Measurements from ENCODE around the gene SYNJ2.
"Not testable (repeated sequence)": the region's sequence is repeated elsewhere in the genome, so short reads cannot be mapped to it uniquely, and the experiment has no call there.

SYNJ2 gene

DNA sequence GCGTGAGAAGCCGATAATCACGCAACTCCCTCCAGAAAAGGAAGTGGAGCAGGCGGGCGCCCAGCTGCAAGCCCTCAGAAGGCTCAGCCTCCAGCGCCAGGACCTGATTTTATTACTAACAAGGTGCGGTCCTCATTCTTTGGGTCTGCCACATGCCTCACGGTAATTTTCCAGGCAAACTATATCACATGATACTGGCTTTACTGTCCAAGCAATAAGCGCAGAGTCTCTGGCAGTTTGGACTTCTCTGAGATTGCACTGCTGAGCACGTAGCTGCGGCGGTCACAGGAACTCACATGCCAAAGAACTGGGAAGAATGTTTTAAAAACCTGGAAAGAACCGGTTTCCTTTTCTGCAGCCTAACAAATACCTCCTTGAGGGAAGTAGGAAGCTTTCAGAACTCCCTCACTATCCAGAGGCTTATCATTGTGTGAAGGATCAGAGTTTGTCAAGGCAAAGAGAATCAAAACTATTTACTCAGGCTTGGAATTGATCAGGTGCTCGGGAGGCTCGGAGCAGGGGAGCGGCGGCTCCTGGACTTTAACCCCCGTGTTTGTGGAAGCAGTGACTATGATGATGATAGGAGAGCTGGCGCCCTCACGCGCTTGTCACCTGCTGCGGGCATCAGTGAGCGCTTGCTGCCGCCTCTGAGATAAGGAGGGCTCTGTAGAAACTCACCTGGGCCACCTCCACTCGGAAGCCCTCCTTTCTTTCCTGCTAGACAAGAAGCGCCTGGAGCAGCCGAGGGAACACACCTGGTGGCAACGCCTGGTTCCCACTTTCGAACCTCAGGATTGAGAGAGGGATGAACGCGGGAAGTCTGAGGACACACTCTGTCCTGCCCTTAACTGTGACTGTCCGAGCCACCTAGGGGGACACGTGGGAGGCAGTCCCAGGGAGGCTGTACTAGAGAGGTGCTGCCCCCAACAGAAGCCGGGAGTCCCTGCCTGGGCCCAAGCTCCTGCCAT lies 27.2 kb upstream of the SYNJ2 start:
- in situ Hi-C loops (cut with MboI; ENCODE audit: low sequenced_read_pairs) = no loop called here

DNA sequence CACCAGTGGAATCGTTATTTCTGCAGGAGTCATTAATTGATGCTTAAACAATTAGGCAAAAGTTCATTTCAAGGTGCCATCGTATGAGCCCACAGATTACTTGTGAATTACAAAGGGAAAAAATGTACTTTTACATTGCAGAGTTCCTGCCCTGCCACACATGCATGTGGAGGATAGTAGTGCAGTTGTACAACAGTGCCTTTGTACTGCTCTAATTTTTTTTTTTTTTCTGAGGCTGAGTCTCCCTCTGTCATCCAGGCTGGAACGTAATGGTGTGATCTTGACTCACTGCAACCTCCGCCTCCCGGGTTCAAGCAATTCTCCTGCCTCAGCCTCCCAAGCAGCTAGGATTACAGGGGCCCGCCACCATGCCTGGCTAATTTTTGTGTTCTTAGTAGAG lies 26.0 kb upstream of the SYNJ2 start:
- in situ Hi-C loops (cut with MboI; ENCODE audit: low sequenced_read_pairs) = no loop called here

DNA sequence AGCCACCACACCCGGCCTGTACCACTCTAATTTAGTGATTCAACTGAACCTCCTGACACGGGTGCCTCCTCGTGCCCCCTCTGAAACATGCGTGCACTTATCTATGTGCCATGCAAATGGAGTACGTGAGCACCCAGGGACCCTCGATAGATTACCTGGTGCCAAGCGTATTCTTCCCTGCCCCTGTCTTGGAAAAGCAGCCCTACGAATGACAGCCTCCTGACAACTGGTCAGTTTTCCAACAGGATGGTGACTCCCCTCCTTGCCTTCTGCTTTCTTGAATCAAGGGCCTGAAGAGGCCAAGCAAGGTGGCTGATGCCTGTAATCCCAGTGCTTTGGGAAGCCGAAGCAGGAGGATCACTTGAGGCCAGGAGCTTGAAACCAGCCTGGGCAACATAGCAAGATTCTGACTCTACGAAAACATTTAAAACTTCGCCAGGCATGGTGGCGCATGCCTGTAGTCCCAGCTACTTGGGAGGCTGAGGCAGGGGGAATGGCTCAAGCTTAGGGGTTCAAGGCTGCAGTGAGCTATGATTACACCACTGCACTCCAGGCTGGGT lies 25.4 kb upstream of the SYNJ2 start:
- in situ Hi-C loops (cut with MboI; ENCODE audit: low sequenced_read_pairs) = no loop called here

DNA sequence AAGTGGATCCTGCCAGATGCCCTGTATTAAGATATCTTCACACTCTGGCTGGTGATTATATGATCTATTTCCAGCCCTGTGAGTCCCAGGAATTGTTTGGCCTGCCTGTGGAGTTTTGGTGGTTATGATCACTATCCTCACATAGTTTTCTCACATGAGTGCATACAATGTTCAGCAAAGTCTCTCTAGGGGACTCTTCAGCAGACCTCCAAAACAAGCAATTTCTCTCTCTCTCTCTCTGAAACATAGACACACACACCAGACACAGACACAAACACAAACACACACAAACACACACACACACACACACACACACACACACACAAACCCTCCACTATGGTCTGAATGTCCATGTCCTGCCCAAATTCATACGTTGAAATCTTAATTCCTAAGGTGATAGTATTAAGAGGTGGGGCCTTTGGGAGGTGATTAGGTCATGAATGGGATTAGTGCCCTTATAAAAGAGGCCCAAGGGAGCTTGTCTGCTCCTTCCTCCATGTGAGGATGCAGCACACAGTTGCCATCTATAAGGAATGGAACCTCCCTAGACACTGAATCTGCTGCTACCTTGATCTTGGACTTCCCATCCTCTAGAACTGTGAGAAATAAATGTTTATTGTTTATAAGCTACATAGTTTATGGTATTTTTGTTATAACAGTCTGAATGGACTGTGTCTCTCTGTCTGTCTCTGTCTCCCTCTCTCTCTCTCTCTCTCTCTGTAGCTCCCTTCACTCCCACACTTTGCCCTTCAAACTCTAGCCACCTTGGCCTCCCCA lies 22.0 kb upstream of the SYNJ2 start:
- in situ Hi-C loops (cut with MboI; ENCODE audit: low sequenced_read_pairs) = no loop called here

DNA sequence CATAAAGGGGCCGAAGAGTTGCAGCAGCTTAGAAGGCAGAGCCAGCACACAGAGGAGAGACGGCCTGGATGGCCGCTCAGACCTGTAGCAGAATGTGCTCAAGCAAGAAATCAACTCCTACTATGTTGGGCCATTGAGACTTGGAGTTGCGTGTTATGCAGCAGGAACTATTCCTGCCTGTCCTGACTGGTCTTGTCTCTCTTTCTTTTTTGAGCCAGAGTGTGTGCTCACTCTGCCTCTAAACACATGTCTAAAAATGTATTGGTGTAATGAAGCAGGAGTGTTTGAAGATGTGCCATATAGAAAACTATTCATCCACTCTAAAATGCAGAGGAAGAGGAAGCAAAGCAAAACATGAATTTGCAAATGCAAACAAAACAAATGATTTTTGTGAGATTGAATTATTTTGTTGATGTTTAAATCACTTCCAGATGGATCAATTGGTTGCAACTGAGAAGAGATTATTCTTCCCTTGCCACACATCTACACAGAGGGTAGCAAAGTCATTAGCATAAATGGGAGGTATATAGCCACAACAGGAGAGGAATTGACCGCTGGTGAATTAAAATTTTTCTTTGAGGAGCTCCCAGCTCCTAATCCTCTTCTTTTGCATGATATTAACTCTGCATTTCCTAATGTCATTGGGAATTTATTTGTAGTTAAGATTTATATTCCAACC lies 20.4 kb upstream of the SYNJ2 start:
- in situ Hi-C loops (cut with MboI; ENCODE audit: low sequenced_read_pairs) = no loop called here

DNA sequence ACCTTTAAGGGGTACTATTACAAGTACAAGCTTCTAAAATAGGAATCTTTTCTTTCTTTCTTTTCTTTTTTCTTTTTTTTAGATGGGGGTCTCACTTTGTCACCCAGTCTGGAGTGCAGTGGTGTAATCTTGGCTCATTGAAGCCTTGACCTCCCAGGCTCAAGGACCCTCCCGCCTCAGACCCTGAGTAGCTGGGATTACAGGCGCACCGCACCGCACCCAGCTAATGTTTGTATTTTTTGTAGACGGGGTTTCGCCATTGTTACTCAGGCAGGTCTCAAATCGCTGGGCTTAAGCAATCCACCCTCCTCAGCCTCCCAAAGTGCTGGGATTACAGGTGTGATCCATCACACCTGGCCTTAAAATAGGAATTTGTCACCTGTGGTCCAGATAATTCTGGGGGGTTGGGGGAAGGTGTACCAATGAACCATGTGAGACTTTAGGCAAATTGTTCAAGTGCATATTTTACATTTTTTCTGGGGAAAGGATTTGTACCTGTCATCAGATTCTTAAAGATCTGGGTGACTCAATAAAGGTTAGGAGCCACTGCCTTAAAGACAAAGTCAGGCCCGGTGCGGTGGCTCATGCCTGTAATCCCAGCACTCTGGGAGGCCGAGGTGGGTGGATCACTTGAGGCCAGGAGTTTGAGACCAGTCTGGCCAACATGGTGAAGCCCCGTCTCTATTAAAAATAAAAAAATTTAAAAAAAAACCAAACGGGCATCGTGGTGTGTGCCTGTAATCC lies 19.7 kb upstream of the SYNJ2 start:
- in situ Hi-C loops (cut with MboI; ENCODE audit: low sequenced_read_pairs) = no loop called here

DNA sequence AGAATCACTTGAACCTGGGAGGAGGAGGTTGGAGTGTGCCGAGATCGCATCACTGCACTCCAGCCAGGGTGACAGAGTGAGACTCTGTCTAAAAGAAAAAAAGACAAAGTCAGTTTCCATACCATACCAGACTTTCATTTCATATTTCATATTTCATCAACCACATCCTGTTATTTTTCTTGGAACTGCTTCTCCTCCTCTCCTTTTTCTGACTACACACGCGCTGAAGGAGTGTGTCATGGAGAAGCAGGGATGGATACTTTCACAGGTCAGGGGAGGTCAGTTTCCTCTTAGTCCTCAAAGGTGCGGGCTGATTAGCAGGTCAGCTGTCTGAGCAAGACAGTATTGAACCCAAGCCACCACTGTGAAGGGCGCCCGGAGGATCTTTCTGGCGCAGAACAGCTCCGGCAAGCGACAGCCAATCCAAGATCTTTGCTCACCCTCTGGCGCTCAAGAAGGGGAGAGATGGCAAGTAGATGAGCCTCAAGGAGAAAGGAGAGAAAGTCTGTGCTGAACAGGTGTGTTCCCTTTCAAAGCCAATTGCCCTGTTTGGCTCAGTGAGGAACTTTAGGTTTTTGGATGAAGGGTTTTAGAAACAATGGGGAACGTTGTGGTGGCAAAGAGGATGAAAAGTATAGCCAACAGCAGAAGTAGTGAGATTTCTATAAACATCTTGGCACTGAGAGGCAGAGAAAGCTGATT lies 18.9 kb upstream of the SYNJ2 start:
- in situ Hi-C loops (cut with MboI; ENCODE audit: low sequenced_read_pairs) = no loop called here

DNA sequence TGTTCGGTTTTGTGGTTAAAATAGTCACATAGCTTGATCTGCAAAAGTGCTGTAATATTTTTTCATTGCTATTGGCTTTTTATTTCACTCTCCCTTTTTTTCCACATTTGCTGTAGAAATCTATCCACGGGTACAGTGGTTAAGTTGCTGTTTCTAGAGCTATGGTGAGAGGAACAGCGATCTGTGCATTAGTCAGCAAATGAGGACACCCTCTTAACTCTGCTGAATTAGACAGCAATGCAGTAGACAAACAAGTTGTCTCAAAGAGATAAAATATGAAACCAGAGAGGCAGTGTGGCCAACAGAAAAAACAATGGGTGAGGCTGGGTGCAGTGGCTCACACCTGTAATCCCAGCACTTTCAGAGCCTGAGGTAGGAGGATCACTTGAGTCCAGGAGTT lies 17.6 kb upstream of the SYNJ2 start:
- in situ Hi-C loops (cut with MboI; ENCODE audit: low sequenced_read_pairs) = no loop called here

DNA sequence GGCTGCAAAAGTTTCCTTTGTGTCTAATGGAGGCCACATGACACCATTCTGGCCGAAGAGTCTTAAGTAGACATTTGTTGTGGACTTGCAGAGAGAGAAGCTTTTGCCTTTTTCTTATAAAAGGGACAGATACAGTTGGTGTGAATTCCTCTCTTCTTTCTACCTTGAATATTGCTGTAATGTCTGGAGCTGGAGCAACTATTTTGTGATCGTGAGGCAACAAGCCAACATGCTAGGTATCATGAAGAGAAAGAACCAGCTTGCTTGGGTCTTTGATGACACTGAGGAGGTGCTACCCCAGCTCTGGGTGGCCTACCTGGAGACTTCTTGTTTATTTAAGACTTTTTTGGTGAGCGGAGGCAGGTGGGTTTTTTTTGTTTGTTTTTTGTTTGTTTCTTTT lies 16.3 kb upstream of the SYNJ2 start:
- in situ Hi-C loops (cut with MboI; ENCODE audit: low sequenced_read_pairs) = no loop called here

DNA sequence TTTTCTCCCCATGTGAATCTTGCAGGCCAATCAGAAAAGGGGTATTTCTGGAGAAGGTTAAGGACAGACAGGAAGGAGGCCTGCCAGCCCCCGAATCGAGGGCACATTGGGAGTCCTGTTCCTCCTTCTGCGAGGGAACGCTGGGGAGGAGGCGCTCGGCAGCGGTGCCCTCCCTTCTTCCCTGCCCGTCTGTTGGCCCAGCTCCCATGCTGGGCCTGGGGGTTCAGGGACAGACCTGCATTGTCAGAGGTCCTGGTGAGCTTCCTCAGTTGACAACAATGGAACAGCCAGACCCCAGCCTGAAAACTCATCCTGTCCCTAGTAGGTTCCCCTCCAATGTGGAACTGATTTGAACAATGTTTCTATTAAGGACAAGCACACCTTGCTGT lies 15.1 kb upstream of the SYNJ2 start:
- in situ Hi-C loops (cut with MboI; ENCODE audit: low sequenced_read_pairs) = no loop called here

DNA sequence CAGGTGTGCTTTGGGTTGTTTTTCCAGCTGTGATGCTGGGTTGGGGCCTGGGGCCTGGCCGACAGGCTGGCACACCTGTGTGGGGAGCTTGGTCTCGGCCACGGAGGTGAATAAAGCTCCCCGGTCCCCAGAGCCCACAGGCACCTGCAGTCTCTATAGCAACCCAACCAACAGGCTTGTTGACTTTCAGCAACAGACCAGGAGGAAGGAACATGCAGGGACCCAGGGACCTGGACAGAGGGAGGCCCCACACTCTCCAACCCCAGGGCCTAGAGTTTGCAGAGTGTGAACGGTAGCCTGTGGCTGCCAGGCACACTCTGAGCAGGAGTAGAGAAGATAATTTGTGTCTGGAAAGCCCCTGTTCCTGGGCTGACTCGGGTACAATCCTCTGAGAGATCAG lies 14.6 kb upstream of the SYNJ2 start:
- in situ Hi-C loops (cut with MboI; ENCODE audit: low sequenced_read_pairs) = no loop called here

DNA sequence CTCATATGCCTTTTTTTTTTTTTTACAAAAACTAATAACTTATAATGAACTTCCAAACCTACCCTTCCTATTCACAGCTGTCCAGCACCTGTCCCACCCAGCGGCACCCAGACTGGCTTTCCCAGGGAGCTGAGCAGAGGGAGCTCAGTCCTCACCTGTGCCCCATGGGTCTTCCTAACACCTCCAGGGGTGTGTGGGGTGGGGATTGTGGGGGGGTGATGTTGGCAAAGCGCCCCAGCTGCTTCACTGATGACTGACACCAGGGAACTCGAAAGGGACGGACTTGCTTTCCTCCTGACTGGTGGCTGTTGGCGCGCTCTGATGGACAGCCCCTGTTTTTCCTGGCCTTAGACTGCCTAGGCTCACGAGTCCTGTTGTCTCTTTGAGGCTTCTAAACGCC lies 14.2 kb upstream of the SYNJ2 start:
- in situ Hi-C loops (cut with MboI; ENCODE audit: low sequenced_read_pairs) = no loop called here

DNA sequence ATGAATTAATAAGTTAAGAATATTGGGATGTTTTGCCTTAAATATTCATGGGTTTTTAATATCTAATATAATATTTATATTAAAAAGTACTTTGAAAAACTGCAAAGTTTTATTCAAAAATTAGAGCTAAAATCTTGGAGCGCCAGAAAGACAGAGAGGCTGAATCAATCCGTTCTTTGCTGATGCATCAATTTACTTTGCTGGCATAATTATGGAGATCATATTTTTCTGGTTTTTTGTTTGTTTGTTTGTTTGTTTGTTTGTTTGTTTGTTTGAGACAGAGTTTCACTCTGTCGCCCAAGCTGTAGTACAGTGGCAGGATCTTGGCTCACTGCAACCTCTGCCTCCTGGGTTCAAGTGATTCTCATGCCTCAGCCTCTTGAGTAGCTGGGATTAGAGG lies 9.5 kb upstream of the SYNJ2 start:
- in situ Hi-C loops (cut with MboI; ENCODE audit: low sequenced_read_pairs) = not testable (repeated sequence)

DNA sequence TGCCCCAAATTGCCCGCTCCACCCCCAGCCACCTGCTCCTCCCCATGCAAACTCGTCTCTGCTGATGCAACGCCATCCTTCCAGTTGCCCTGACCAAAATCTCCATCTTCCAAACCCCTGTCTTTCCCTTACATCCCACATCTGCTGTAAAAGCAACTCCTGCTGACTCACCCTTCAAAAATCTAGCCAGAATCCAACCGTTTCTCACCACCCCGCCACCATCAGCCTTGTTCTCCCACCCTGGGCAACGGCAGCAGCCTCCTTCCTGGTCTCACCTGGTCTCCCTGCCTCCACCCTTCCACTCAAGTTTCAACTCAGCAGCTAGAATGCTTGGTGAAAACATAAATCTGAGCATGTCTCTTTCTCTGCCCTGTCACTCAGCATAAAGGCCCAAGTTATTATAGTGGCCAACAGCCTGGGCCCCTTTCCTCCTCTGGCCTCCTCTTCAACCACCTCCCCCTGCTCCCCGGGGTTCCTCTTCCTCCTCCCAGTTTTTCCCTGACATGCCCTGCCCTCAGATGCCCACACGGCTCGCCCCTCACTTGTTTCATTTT lies 7.2 kb upstream of the SYNJ2 start:
- in situ Hi-C loops (cut with MboI; ENCODE audit: low sequenced_read_pairs) = no loop called here

DNA sequence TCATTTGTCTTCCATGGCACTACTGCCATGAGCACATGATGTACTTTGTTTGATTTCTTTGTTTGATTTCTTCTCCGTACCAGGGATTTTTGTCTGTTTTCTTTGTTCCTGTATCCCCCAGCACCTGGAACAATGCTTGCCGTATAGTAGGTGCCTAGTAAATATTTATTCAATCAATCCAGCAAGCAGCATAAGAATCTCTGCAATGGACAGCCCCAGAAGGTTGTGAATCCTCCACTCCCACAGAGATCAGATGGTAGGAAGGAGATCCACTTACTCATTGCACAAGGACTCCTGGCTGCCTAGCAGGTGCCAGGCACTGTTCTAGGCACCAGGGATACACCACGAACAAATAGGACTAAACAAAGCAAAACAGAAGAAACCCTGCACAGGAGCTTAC lies 6.7 kb upstream of the SYNJ2 start:
- in situ Hi-C loops (cut with MboI; ENCODE audit: low sequenced_read_pairs) = no loop called here

DNA sequence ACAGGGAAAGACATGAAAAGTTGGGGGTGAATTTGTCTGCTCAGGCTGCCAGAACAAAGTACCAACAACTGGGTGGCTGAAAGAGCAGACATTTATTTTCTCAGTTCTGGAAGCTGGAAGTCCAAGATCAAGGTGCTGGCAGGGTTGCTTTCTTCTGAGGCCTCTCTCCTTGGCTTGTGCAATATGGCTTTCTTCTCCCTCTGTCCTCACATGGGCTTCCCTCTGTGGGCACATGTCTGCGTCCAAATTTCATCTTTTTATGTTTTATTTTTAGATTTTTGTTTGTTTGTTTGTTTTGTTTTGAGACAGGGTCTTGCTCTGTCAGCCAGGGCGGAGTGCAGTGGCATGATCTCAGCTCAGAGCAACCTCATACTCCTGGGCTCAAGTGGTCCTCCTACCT lies 6.2 kb upstream of the SYNJ2 start:
- in situ Hi-C loops (cut with MboI; ENCODE audit: low sequenced_read_pairs) = no loop called here

DNA sequence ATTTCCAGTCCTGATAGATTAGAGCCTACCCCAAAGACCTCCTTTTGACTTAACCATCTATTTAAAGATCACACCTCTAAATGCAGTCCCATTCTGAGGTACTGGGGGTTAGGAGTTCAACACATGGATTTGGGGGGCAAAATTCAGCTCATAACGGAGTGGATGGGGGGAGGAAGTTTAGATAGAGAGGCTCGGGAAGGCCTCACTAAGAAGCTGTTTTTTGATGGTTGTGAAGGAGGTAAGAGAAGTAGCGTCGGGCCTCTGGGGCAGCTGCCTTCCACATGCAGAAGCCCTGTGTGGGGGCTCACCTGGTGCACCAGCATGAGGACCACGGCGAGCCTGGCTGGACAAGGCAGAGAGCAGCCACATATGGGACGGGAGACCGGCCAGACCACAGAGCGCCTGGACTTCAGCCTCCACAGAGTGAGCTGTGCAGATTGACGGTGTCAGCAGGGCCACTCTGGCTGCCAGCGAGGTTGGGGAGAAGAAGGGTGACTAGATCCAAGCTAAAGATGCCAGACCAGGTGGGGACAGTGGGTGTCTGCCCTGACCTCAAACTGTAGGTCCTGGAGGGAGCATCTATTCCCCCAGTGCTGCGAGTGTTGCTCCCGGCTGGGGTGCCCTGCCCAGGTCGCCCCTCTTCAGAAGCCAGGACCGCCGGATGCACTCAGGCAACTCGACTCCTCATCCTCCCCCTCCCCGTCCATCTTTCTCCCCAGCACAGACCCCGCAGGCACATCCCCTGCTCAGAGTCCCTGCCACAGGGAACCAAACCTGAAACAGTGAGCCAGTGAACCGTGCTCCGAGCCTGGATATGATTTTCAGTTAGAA lies 5.1 kb upstream of the SYNJ2 start:
- in situ Hi-C loops (cut with MboI; ENCODE audit: low sequenced_read_pairs) = no loop called here

DNA sequence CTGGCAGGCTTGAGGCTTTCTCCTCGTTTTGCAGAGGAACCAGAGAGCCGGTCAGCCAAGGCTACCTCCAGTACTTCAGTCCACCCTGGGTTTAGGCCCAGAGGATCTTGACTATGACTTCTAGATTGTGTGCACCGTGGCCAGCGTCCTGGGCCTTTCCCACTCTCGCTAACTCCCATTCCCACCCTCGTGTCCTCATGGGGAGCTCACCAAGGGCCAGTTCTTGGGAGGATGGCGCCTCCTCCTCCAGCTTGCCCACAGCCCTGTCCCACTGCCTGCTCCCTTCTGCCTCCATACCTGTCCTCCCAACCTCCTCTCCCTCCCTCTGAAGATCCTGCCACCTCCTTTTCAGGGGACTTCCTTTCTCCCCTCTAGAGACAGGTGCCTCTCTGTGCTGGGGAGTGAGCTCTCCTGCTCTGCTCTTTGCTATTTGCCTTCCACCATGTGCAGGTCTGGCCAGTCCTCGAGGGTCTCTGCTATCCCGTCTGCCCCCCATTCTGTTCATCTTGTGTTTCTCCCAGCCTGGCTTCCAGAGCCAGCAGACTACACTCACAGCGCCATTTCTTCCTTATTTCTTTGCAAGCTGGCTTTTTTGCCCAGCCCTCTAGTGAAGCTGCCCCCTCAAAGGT lies 4.4 kb upstream of the SYNJ2 start:
- in situ Hi-C loops (cut with MboI; ENCODE audit: low sequenced_read_pairs) = no loop called here
